Brain microvascular endothelial cell (primary cell): ENCODE measurements around the gene TAS1R3.
"Not testable (repeated sequence)": the region's sequence is repeated elsewhere in the genome, so short reads cannot be mapped to it uniquely, and the experiment has no call there.

Source experiments
- DNase-seq: peaks from one replicate; pipeline ENCODE4 v3.0.0-alpha.2; 2020
- H3K27ac ChIP-seq: fragments of 250-450 bp; sonication (Bioruptor Pico); 2 replicates; pipeline ENCODE4 v1.5.1; 2020; ENCODE audit warnings: mild to moderate bottlenecking, moderate library complexity
- H3K27me3 ChIP-seq: fragments of 250-450 bp; sonication (Bioruptor Pico); replicated peaks from 2 replicates; pipeline ENCODE4 v1.5.1; 2020; ENCODE audit warnings: mild to moderate bottlenecking
- H3K36me3 ChIP-seq: fragments of 250-450 bp; sonication (Bioruptor Pico); replicated peaks from 2 replicates; pipeline ENCODE4 v1.5.1; 2020; ENCODE audit warnings: mild to moderate bottlenecking
- H3K4me3 ChIP-seq: 2 replicates; pipeline ENCODE4 v1.5.1; 2011; ENCODE audit warnings: low read depth, mild to moderate bottlenecking, control low read depth, low read length, moderate library complexity
- CTCF ChIP-seq: IDR thresholded peaks from 2 replicates; pipeline ENCODE4 v1.5.1; 2011; ENCODE audit warnings: low read depth, mild to moderate bottlenecking, moderate library complexity, low read length, control low read depth, inconsistent platforms; ENCODE audit errors: missing control alignments
- in situ Hi-C: cut with HindIII; loops from 2 replicates; pipeline ENCODE4 v1.10.0; 2017; ENCODE audit warnings: low sequenced_read_pairs, low pct_ligation_motif_present

The TAS1R3 gene

GRCh38 chr1:1365875-1366698, 35.0 kb downstream of the TAS1R3 start:
- Histone ChIP-seq H3K4me3 (no peak overlapping the region), H3K27me3 (no peaks in the 10 kb centered on the region), H3K27ac (no peak overlapping the region), H3K36me3 (no peaks in the 10 kb centered on the region)
- no peak for TF ChIP-seq CTCF
- DNase-seq, result no peak
- in situ Hi-C loops, result no loop called here

GRCh38 chr1:1366699-1367066, 35.6 kb downstream of the TAS1R3 start:
- no peak for TF ChIP-seq CTCF
- Histone ChIP-seq H3K36me3 (no peaks in the 10 kb centered on the region), H3K27me3 (no peaks in the 10 kb centered on the region), H3K4me3 (no peak overlapping the region), H3K27ac (no peak overlapping the region)
- no peak for DNase-seq
- in situ Hi-C loops, result no loop called here

GRCh38 chr1:1367315-1367714, 36.2 kb downstream of the TAS1R3 start:
- no peaks in the 10 kb centered on the region for H3K36me3 ChIP-seq
- no peaks in the 10 kb centered on the region for H3K27me3 ChIP-seq
- in situ Hi-C loops, result no loop called here
- no peak overlapping the region for H3K4me3 ChIP-seq
- H3K27ac ChIP-seq, result no peak overlapping the region
- TF ChIP-seq CTCF, result no peak
- no peak for DNase-seq

- H3K27me3 ChIP-seq, DNase-seq, H3K27ac ChIP-seq, in situ Hi-C loops, H3K4me3 ChIP-seq: not testable (repeated sequence)
- H3K36me3 ChIP-seq, result peaks cover 11% of the 10 kb centered on the region
These were observed 39.0 kb downstream of the TAS1R3 start for GRCh38 chr1:1370094-1370493.

GRCh38 chr1:1370771-1371300, 39.8 kb downstream of the TAS1R3 start:
- Histone ChIP-seq H3K36me3 (peaks cover 11% of the 10 kb centered on the region), H3K4me3 (no peak overlapping the region), H3K27ac (no peak overlapping the region), H3K27me3 (no peaks in the 10 kb centered on the region)
- in situ Hi-C loops, result no loop called here
- no peak for TF ChIP-seq CTCF
- DNase-seq, result no peak

- in situ Hi-C loops, result no loop called here
- Histone ChIP-seq H3K36me3 (peaks cover 11% of the 10 kb centered on the region), H3K4me3 (no peak overlapping the region), H3K27ac (no peak overlapping the region), H3K27me3 (no peaks in the 10 kb centered on the region)
- no peak for TF ChIP-seq CTCF
- no peak for DNase-seq
These were observed 40.3 kb downstream of the TAS1R3 start for GRCh38 chr1:1371364-1371745.
